GM21825 (cell line): ENCODE measurements around the gene XPNPEP2.
A peak's percentile ranks its signal among the peaks of the same experiment; 100 is the strongest.

Experiments used
- ATAC-seq: cut with Tn5 transposase; IDR thresholded peaks from one replicate; pipeline ENCODE4 v1.9.1; 2021; ENCODE audit warnings: mild to moderate bottlenecking, moderate library complexity; ENCODE audit not compliant: unreplicated experiment

The XPNPEP2 gene

GRCh38 chrX:129748305-129748704 is 9.5 kb downstream of the XPNPEP2 start:
- ATAC-seq = no peak

GRCh38 chrX:129749069-129749468 is 10.3 kb downstream of the XPNPEP2 start:
- ATAC-seq = no peak

GRCh38 chrX:129750971-129751370 is 12.2 kb downstream of the XPNPEP2 start:
- ATAC-seq = no peak

- no peak for ATAC-seq
These were observed 15.6 kb downstream of the XPNPEP2 start for GRCh38 chrX:129754056-129755024.

- ATAC-seq = no peak
These were observed 17.2 kb downstream of the XPNPEP2 start for GRCh38 chrX:129755779-129756650.

GRCh38 chrX:129759576-129760061 is 20.8 kb downstream of the XPNPEP2 start:
- ATAC-seq = peak; percentile 47

GRCh38 chrX:129760155-129760554 is 21.4 kb downstream of the XPNPEP2 start:
- ATAC-seq = no peak

- no peak for ATAC-seq
These were observed 22.2 kb downstream of the XPNPEP2 start for GRCh38 chrX:129760981-129761380.

GRCh38 chrX:129761596-129761995 is 22.8 kb downstream of the XPNPEP2 start:
- no peak for ATAC-seq

GRCh38 chrX:129762448-129762847 is 23.7 kb downstream of the XPNPEP2 start:
- no peak for ATAC-seq

GRCh38 chrX:129763666-129764065 is 24.9 kb downstream of the XPNPEP2 start:
- ATAC-seq = no peak

- no peak for ATAC-seq
These were observed 29.4 kb downstream of the XPNPEP2 start for GRCh38 chrX:129768186-129768585.

GRCh38 chrX:129768586-129769466 is 30.0 kb downstream of the XPNPEP2 start:
- no peak for ATAC-seq

- peak; percentile 41 for ATAC-seq
These were observed 30.8 kb downstream of the XPNPEP2 start for GRCh38 chrX:129769467-129770154.

GRCh38 chrX:129771266-129771995 is 32.7 kb downstream of the XPNPEP2 start:
- ATAC-seq = no peak

GRCh38 chrX:129772796-129773431 is 34.1 kb downstream of the XPNPEP2 start:
- ATAC-seq = peak; percentile 70

GRCh38 chrX:129773649-129774458 is 35.1 kb downstream of the XPNPEP2 start:
- ATAC-seq = no peak
